HG03103 (cell line): Measurements from ENCODE around the gene MBTPS1.

Source experiments
- ATAC-seq: cut with Tn5 transposase; IDR thresholded peaks from one replicate; pipeline ENCODE4 v1.9.1; 2021; ENCODE audit warnings: low read depth; ENCODE audit not compliant: unreplicated experiment

The MBTPS1 gene

GRCh38 chr16:84014570-84015327, 102.0 kb downstream of the MBTPS1 start:
- ATAC-seq = no peak

DNA sequence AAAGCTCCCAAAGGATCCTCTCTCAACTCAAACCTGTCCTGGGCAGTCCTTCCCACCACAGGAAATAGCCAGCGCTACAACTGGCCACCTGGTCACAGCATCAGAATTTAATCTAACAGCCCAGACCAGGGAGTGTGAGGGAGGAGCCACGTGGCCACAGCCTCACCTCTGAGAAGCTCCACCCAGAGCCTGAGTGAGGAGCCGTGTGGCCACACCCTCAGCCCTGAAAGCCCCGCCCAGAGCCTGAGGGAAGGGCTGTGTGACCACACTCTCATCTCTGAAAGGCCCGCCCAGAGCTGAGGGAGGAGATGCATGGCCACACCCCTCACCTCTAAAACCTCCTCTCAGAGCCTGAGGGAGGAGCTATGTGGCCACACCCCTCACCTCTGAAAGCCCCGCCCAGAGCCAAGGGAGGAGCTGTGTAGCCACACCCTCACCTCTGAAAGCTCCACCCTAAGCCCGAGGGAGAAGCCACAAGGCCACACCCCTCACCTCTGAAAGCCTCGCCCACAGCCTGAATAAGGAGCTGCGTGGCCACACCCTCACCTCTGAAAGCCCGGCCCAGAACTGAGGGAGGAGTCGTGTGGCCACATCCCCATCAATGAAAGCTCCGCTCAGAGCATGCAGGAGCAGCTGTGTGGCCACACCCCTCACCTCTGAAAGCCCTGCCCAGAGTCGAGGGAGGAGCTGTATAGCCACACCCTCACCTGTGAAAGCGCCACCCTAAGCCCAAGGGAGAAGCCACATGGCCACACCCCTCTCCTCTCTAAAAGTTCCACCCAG, 102.8 kb downstream of the MBTPS1 start:
- ATAC-seq = peak; percentile 74

DNA sequence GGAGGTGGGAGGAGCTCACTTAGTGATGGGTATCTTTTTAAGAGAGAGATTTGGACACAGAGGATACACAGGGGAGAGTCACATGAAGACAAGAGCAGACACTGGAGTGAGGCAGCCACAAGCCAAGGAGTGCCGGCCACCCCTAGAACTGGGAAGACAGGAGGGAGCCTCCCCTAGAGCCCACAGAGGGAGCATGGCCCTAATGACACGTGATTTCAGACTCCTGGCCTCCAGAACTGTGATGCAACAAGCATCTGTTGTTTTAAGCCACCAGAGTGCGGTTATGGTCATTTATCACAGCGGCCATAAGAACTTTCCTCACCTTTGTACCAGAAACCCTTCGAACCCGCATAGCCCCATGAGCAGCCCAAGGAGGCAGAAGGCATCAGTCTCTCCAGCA, 107.5 kb downstream of the MBTPS1 start:
- ATAC-seq = no peak

GRCh38 chr16:84007965-84008364, 108.8 kb downstream of the MBTPS1 start:
- ATAC-seq = no peak

GRCh38 chr16:84007520-84007919, 109.2 kb downstream of the MBTPS1 start:
- ATAC-seq = no peak

GRCh38 chr16:84005391-84005790, 111.4 kb downstream of the MBTPS1 start:
- no peak for ATAC-seq

DNA sequence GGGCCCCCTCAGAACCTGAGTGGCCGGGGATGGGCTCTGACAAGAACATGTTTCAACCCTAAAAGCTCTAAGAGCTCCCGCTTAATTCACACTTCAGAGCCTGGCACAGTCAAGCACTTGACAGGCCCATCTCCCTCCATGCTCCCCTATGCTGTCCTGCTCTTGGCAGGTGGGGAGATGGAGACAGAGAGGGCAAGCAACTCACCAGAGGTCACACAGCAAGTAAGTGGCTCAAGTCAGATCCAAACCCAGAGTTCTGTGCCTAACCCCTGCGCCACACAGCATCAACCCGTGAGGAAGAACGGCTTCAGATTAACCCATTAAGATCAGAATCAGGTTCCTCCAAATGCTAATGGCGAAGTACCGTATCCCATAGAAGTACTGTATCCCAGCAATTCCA, 112.3 kb downstream of the MBTPS1 start:
- no peak for ATAC-seq
